Activated naive CD4-positive, alpha-beta T cell (primary cell): ENCODE results near the gene TSPAN18.

Source experiments
- DNase-seq, 4 experiments: peaks; one replicate each; lab custom pipeline; 2025; lab: John Stamatoyannopoulos, UW

TSPAN18 gene

DNA sequence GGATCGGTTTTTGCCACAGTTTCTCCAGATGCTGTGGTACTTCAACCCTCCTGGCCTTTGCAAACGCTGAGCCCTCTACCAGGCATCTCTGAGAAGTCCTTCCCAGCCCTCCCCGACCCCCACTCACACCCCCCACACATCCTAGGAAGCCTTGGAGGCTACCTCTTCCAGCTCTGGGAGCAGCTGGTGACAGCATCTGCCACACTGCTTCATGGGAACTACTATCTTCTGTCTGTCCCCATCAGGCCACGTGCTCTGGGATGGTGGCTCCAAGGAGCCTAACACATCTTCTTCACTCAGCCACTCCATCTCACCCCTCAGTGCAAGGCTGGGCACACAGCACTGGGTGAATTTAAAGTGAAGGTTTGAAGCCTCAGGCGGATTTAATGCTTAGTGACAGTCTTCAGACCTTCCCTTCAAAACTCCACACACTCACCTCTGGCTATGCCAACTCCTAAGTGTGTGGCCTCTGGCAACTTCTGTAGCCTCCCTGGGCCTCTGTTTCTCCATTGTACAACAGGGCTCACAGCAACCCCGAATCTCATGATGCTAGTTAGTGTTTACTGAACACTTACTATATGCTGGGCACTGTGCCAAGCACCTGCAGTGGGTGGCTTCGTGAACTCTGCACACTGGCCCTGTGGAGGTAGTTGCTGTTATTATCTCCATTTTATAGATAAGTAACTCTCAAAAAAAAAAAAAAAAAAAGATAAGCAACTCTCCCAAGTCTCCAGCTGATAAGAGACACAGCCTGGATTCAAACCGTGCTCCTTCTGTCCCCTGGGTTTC, 231.2 kb downstream of the TSPAN18 start:
- no peak for DNase-seq

DNA sequence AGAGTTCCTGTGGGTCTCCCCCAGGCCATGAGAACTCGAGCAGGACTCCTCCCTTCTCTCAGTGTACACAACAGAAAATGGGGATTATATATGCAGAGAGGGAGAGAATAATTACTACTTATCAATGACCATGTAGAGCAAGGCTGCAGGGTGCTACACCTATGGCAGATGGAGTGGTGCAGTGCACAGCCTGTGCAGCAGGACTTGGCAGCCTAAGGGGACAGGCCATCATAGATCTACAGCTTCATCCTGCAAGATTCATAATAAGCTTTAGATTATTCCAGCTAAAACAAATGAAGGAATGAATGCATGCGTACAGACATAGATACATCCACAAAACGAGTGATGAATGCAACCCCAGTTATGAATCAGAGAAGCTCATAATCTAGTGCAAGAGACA, 232.3 kb downstream of the TSPAN18 start:
- no peak for DNase-seq

DNA sequence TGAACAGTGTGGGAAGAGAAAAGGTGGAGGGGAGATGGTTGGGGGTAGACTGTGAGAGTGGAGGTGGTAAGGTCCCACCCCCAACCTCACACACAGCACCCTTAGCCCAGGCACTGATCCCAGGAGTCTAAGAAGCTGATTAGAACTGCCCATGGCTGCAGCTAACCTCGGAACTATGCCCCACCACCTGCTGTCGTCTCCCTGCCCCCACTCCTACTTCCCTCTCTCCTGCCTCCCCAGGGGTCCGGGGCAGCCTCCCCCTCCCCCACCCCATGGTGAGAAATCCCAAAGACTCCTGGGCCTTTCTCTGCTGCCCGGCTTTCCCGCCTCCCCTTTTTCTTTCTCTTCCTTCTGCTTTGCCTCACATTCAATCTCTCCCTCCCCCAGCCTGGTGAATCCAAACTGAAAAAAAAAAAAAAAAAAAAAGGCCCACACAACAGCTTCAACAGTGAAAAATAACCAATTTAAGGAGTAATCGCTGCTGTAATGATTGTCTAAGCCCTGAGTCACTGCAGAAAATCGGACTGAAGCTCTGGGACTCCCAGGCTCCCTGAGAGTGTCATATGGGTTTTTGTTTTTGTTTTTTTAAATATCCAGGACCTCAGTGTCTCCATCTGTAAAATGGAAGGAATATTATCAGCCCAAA, 233.6 kb downstream of the TSPAN18 start:
- DNase-seq: no peak

DNA sequence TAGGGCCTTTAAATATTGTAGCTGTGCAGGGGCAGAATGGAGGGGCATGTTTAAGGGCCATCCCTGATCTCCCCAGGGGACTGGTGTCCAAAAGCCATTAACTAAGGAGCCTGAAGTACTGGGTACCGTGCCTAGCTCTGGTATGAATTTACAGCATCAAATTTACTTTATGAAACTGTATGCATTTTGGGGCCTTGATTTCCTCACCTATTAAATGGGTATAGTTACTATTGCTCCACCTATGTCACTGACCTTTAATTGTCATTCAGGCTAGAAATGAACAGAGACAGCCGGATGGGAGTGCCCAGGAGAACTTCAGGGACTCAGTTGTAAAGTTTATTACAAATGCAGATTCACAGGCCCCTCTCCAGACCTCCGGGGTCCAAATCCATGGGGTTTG, 235.7 kb downstream of the TSPAN18 start:
- no peak for DNase-seq

DNA sequence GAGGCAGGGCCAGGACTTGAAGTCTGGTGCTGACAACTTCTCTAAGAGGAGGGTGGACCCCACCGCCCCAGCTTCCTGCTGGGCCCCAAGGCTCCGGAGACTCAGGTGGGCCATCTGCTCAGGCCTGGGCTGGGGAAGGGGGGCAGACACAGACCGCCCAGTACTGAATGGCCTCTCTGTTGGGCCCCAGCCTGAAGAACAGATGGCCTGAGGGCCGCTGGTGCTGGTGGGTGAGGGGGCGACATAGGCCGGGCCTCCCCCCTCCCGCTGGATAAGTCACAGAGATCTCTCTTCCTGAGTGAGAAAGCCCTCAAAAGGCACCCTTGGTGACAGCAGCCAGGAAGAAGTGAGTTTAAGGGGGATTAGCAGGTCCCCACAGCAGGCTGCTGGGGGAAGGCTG, 236.4 kb downstream of the TSPAN18 start:
- DNase-seq: no peak

DNA sequence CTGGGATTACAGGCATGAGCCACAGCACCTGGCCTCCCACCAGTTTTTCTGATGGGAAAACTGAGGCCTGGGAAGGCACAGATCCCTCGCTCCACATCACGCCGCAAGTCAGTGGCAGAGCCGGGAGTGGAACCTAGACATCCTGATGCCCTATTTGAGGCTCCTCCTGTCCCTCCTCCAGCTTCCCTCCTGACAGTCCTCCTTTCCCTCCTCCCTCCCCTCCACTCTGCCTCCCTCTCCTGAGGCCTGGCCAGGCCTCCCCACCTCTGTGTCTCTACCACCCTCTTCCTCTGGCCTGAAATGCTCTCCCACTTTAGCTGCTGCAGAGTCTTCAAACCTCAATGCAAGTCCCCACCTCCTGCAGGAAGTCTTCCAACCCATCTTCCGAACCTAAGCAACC, 237.2 kb downstream of the TSPAN18 start:
- no peak for DNase-seq

DNA sequence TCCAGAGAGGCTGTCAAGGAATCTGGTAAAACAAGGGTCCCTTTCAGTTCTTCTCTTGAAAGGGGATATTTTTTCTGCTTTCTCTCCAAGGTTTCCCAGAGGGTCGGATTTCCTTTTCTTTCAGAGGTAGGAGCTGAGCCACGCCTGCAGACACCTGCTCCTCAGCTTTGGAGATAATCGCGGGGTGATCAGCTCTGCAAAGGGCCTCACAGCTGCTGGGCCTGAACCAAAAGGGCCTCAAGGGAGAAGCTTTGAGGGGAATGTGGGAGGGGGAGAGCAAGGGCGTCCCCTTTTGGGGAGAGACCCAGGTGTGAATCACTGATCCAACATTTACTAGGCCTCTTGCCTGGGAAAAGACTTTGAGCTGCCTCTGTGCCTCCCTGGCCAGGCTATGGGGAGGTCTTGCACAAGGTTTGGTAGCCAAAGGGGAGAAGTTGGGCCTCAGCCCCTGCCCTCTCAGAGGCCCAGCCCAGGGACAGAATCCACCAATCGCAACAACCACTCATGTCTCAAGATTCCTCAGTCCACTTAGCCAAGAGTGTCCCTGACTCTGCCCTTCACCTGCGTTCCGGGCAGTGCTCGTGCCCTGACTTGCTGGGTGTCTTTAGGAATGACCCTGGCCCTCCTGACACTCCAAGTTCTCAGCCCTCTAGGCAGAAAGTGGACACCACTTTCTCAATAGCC, 237.9 kb downstream of the TSPAN18 start:
- DNase-seq: no peak

DNA sequence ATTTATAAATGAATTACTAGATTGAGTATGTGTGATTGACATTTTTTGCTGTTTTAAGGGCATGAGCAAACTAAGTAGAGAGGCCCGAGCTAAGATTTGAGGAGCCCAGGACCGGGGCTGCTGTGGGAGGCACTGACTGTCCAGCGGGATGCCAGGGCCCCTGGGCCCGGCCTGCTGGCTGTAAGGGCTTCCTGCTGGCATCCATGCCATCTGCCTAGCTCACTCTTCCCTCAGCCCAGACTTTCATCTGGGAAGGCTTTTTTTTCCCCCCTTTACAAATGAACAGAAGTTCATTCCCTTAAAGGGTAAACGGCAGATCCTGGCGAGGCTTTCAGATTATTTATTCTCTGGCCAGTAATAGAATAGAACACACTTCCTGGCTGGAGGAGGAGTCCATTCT, 239.9 kb downstream of the TSPAN18 start:
- DNase-seq: no peak

DNA sequence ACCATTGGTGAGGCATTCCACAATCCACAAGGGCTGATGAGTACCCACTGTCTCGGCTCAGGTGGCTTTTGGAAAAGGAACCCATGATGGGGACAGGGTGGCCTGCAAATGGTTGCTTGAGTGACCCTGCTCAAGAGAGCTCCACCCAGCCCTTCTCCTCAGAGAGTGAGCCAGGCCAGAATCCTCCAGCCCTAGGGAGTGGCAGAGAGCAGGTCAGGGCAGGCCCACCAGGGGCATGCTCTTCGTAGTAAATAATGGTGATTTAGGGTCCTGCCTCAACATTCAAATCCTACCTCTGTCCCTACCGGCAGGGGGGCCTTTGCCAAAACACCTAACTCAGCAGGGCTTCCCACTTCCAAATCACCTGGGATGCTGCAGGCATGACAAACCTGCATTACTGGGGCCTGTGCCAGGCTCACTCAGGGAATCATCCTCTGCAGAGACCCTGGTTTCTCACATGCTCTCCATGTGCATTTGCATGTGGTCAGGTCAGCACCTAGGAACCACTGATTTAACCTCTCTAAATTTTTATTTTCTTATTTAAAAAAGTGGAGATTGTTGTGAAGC, 241.3 kb downstream of the TSPAN18 start:
- DNase-seq: no peak

DNA sequence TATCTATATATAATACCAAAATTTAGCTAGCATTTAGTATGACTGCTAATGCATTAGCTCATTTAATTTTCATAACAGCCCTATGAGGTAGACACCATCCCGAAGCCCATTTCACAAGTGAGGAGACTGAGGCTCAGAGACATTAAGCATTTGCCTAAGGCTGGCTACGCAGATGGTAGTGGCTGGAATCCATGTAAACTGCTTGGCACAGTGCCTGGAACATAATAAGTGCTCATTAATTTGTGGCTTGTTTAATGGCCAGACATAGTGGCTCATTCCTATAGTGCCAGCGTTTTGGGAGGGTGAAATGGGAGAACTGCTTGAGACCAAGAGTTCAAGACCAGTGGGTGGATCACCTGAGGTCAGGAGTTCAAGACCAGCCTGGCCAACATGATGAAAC, 241.7 kb downstream of the TSPAN18 start:
- no peak for DNase-seq

DNA sequence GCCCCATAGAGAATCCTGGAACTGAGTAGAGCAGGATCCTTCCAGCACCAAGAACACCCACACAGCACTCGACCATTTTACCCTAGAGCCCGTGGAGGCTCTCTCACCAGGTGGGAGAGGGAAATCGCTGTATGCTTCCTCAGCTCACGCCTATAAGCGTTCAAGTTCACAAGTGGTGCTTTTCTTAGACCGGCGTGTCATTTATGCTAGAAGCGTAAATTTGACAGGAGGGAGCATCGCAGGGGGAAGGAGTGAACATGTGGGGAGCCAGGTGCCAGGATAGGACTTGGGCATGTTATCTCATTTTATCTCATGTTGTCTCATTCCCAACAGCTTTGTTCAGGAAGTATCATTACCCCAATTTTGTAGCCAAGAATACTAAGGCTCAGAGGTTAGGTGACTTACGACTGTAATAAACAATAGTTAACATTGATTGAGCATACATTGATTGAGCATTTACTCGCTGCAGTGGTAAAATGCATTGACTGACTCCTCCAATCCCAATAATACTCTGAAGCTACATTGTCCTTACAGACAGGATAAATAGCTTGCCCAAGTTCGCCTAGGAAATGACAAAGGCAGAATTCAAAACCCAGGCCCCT, 243.0 kb downstream of the TSPAN18 start:
- no peak for DNase-seq

DNA sequence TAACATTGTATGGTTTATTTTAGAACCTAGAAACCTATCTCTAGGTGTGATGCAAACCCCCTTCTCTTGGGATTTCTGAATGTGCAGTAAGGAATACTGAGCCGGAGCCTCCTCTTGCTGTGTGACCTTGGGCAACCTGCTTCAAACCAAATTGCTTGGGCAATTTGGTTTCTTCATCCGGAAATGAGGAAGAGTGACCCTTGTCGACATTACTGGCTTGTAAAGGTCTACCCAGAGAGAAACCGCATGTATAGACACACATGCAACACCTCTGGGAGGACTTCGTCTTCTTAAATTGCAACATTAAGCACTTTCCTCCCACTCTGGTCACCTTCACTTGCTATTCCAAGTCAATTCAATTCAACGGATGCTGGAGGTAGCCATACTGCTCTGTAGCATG, 243.5 kb downstream of the TSPAN18 start:
- DNase-seq: no peak

DNA sequence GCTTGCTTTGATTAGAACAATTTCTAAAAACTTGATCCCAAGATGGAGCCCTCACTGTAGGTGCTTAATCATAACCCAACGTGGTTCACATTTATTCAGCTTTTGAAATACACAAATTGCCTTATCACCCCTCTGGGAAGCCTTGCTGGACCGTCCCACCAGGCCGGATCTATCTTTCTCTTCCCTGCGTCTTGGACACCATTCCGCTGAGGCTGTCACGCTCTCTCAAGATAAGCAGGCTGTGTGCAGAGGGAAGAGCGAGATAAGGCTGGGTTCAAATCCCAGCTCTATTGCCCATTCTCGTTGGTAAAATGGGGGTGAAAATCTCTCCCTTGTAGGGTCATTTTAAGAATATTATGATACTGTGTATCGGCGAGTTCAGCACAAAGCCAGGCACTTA, 244.4 kb downstream of the TSPAN18 start:
- no peak for DNase-seq

DNA sequence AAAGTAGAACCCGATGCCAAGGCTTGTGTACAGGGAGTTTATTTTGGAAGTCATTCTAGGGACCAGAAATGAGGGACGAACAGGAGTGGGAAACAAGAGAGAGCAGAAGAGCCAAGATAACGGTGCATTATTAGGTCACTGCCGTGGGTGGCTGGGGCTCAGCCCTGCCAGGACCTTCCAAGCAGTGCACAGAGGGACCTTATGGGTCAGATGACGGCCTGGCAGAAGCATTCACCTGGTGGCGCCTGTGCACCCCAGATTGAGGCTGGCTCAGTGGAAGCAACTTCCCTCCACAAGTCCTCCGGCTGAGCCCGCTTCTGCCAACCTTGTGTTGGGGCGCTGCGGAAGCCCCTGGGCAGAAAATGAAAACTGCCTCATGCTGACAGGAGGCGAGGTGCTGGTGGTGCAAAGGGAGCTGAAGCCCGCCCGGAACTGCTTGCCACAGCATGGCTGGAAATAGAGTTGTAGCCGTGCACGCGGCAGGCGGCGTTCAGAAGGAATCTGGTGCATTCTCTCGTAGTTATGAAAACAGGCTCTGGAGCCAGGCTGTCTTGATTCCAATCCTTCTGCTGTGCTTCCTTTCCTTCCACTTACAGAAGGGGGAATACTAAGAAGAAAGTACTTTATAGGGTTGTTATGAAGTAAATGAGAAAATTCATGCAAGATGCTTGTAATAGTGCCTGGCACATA, 246.1 kb downstream of the TSPAN18 start:
- no peak for DNase-seq

DNA sequence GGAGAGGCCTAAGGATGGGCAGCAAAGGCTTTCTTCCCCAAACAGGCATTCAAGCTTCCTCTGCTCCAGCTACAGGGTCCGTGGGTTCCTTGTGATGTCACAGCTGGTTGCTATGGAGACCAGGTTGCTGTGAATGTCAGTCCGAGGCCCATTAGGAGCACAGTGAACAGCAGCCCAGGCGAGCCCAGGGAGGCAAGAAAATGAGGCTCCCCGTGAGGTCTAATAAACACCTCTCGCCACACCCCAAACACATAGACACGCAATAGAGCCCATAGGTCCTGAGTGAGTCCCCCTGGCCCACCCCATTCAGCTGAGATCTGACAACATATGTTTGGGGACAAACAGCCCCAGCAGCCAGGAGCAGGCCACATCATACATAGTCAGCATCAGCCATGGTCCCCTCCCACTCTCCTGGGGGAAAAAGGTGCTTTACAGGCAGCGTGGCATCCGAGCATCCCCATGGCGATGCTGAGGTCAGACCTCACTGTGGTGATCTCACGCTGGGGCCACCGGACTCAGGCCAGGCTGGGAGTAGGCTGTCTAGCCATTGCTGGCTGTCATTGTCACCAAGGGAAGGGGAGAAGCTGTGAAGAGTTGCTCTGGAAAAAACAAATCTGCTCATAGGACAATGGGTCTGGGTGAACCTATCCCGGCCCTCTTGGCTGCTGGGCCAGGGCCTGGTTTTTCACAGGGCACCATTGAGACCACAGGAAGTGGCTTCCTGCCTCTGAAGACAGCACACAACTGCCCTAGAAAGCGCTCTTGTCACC, 247.1 kb downstream of the TSPAN18 start:
- DNase-seq: no peak

DNA sequence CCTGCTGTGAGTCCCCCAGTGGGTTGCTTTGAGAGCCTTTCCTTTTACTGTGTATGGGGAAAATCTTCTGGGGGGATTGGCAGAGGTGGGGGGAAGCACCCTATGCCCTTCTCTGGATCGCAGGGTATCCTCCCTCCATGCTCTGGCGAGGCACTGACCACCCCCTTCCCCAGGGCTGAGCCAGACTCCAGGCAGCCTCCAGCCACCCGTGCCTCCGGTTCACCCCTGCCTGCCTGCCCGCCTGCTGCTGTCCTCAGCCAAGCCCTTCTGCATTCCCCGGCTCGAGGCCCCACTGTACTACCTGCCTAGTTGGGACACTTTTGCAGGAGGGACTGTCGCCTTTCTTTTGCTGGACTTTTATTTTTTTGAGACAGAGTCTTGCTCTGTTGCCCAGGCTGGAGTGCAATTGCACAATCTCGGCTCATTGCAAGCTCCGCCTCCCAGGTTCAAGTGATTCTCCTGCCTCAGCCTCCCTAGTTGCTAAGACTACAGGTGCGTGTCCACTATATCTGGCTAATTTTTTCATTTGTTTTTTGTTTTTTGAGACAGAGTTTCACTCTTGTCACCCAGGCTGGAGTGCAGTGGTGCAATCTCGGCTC, 247.7 kb downstream of the TSPAN18 start:
- no peak for DNase-seq

DNA sequence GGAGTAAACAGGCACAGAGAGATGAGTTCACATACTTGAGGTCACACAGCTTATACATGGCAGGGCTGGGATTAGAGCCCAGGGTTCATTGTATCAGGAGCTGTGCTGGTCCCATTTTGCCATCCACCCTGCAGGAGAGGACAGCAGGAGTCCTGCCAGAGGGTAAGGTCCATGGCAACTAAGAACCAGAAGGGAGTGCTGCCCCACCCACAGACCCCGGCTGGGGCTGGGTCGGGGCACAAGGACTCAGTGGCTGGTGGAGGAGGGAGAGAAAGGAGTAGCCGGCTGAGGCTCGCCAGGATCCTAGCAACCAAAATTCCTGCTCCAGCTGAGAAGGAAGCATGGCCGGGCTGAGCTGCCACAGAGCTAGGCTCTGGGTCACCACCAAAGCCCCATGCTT, 249.8 kb downstream of the TSPAN18 start:
- no peak for DNase-seq

DNA sequence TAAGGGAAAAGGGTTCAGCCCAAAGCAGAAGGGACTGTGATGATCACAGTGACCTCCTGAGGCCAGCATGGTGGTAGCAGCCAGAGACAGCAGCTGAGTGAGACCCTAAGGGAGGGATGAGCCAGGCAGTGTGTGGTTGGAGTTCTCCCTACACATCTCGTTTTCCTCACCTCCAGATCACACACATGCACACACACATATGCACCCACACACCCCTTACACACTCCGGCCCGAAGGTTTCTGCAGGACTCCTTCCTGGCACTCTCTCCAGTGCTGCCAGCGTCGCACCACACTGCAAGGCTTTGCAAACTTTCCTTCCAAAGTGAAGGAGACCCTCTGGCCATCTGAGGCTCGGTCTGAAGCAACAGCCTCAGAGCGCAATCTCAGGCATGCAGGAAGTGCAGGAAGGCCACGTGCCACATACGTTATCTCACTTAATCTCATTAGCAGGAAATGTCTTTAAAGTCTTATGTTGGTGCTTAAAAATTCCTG, 250.8 kb downstream of the TSPAN18 start:
- no peak for DNase-seq

DNA sequence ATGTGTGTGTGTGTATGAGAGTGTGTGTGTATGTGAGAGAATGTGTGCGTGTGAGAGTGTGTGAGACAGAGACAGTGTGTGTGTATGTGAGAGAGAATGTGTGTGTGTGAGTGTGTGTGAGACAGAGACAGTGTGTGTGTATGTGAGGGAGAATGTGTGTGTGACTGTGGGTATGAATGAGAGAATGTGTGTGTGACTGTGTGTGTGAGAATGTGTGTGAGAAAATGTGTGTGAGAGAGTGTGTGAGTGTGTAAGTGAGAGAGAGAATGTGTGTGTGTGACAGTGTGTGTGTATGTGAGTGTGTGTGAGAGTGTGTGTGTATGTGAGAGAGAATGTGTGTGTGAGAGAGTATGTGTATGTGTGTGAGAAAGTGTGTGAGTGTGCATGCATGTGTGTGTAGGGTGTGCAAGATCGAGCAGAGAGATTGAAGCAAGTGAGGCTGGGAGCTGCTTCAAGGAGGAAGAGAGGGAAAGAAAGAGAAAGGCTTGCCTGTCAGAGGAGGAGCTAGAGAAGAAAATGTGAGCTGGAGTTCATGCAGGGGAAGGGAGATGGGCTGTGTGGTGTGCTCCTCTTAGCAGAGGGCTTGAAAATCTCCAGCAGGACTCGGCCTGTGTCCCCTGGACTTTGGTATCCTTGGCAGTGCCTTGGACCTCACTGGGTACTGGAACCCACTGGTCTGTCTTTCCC, 251.7 kb downstream of the TSPAN18 start:
- DNase-seq: no peak

DNA sequence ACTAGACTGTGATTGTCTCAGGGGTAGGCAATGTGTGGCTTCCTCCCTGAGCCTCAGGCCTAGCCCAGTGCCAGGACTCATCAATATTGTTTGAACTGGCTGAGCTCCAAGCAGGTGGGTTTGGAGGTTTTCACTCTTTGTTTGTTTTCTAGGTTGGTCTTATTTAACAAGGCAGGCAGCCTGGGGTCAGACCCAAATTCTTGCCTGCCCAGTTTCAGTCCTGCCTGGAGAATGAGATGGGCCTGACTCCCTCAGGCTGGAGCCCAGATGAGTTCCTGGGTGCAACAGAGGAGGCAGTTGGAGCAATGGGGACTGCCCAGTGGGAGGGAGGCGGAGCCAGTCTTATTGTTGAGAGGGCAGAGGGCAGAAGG, 252.2 kb downstream of the TSPAN18 start:
- no peak for DNase-seq
